Kidney tubule cell (primary cell): ENCODE data around the gene TRAPPC3L.
A peak's percentile ranks its signal among the peaks of the same experiment; 100 is the strongest.

Experiments
- DNase-seq: peaks from one replicate; pipeline ENCODE4 v3.0.0-alpha.2; 2018; ENCODE audit warnings: low spot score

Gene TRAPPC3L

GRCh38 chr6:116545651-116546050 is at the start of gene TRAPPC3L:
TSS of gene TRAPPC3L (minus strand) at chr6:116545684. CDS start at chr6:116545514, 170 bp downstream.
- no peak for DNase-seq

GRCh38 chr6:116595247-116595646 is 49.8 kb upstream of the TRAPPC3L start:
- DNase-seq: no peak

GRCh38 chr6:116586738-116587137 is 41.3 kb upstream of the TRAPPC3L start:
- no peak for DNase-seq

- DNase-seq: no peak
Measured at GRCh38 chr6:116586276-116586675, 40.8 kb upstream of the TRAPPC3L start.

DNA sequence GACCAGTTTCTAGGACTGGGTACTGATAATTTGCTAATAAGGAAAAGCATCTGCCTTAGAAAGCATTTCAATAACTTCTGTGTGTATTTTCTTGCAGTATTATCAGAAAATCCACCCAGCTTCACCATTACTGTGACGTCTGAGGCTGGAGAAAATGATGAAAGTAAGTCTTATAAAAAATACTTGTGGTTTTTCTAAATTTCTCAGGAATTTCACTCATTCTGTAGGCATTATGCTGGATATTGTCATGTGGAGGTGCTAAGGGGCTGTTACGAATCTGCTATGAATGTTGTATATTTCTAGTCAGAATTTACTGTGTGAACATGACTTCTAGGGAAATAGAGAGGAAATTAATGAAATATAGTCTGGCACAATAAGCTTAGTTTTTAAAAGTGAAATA is 34.7 kb upstream of the TRAPPC3L start:
- DNase-seq: no peak

DNA sequence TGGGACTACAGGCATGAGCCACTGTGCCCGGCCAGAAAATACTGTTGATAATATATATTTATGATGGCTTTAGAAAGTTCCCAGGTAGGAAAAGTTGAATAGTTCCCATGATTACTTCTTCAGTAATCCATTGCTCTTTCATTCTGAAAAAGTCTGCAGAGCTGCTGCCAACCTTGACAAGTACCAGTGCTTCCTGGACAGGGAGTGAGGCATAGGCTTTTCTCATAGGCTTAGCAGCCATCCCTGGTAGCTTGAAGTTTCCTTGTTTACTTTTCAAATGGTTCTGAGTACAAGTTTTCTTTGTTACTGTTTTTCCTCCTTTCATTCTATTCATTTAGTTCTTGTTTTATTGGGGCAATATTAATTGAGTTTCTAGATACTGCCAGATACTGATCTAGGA is 33.7 kb upstream of the TRAPPC3L start:
- DNase-seq: no peak

GRCh38 chr6:116578335-116578734 is 32.9 kb upstream of the TRAPPC3L start:
- DNase-seq: no peak

GRCh38 chr6:116577486-116577885 is 32.0 kb upstream of the TRAPPC3L start:
- DNase-seq: no peak

- no peak for DNase-seq
Measured at GRCh38 chr6:116575227-116575626, 29.7 kb upstream of the TRAPPC3L start.

DNA sequence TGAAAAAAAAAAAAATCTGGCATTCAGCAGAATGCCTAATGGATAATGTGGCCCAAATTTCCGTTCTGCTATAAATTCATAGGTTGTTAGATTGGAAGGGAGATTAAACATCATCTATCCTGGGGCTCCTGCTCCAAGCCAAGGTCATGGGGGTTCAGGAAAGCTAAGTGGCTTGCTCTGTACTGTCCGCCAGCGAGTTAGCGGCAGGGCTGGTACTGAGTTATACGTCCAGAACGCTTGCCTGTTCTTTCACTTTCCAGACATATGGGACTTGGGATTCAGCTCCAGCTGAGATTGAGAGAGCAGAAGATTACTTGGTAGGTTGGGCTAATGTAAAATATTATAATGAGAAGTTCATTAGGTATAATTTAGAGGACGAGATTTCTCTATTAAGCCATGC is 26.7 kb upstream of the TRAPPC3L start:
- DNase-seq: peak; percentile 52

- no peak for DNase-seq
Measured at GRCh38 chr6:116571683-116572000, 26.2 kb upstream of the TRAPPC3L start.

DNA sequence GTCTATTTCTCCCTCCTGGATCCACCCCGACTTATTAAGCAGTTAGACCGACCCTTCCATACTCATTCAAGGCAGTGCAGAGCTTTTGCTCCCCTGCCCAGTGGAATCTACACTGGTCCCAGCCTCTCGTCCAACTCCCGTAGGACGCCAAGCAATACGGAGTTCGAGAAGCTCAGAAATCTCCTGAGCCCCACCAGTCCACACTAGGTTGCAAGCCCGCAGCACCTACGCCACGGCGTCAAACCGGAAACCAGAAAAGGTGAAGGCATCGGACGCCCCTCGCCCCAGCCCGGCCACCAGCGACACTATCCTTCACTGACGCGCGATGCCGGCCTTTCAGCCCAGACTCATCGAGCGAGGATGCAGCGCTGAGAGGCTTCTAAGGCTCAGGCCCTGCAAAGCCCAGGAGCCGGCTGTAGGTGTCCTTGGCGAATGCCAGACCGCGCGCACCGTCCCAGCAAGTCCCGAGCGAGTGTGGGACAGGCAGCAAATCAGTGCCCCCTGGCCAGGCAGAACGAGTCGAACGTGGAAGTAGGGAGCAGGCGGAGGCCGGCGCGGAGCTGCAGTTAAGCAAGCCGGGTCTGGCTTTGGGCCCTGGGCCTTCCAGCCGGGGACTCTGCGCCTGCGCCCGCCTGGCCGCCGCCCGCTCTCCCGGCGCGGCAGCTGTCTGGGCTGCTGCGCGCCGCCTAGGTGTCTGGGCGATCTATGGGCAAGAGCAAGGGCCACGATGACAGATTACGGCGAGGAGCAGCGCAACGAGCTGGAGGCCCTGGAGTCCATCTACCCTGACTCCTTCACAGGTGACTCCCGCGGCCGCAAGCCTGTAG is 25.6 kb upstream of the TRAPPC3L start, which contains the start of gene RWDD1:
Gene RWDD1 (plus strand): TSS at position 649 of the 827 bp plus-strand sequence. CDS start 79 bp downstream, at position 728.
- peak; percentile 100 for DNase-seq

- peak; percentile 64 for DNase-seq
Measured at GRCh38 chr6:116568821-116569755, 23.6 kb upstream of the TRAPPC3L start.

- DNase-seq: no peak
Measured at GRCh38 chr6:116568111-116568510, 22.6 kb upstream of the TRAPPC3L start.

GRCh38 chr6:116564921-116565872 is 19.7 kb upstream of the TRAPPC3L start:
- no peak for DNase-seq

- peak; percentile 27 for DNase-seq
Measured at GRCh38 chr6:116564311-116564710, 18.8 kb upstream of the TRAPPC3L start.

DNA sequence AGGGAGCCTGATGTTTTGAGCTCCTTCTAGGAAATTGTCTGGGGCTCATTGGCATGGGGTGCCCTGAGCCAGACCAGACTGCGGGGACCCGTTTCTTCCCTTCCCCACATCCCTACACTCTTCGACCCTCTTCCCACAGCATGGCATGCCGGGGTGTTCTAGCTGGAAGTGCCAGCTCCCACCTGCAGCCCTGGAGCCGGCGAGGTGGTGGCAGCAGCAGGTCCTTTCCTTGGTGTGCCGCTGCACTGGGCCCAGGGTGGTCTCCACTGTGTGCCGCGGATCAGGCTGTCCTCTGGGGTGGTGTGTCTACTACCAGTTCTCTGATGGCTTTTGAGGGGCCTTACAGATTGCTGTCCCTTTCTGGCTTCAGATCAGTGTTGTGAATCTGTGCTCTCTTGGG is 18.3 kb upstream of the TRAPPC3L start:
- no peak for DNase-seq

DNA sequence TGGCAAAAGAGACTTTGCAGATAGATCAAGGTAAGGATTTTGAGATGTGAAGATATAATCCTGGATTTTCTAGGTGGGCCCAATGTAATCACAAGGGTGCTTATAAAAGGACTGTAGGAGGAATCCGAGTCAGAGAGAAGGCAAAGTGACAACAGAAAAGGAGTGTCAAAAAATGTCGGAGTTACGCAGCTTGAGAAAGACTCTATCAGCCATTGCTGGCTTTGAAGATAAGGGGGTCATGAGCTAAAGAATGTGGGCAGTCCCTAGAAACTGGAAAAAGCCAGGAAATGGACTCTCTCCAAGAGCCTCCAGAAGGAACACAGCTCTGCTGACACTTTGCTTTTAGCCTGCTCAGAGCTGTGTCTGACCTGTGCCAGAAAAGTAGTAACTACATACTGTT is 17.1 kb upstream of the TRAPPC3L start:
- no peak for DNase-seq

- DNase-seq: no peak
Measured at GRCh38 chr6:116562019-116562403, 16.5 kb upstream of the TRAPPC3L start.

DNA sequence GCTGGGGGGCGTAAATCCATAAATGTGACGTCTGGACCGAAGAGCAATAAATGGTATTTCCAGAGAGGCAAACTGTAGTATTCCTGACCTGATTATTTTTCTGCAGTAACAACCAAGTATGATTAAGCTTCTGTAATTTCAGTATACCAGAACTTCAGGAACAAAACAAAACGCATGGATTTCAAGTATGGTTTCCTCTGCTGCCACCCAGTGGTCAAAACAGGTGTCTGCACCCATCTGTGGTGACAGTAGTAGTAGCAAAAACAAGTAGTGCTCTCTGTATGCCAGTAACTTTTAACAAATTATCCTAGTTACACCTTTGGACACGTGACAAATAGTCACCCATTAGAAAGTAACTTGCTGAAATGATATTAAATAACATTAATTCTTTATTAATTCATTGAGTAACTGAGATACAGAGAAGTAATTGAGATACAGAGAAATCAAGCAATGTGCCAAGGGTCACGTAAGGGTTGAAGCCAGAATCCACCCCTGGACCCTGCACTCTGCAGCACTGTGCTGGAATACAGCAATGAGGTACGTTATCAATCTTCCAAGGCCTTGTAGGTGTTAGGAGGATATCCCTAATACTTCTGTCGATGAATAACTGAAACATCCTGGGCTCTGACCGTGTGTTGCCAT is 16.0 kb upstream of the TRAPPC3L start:
- DNase-seq: peak; percentile 71

DNA sequence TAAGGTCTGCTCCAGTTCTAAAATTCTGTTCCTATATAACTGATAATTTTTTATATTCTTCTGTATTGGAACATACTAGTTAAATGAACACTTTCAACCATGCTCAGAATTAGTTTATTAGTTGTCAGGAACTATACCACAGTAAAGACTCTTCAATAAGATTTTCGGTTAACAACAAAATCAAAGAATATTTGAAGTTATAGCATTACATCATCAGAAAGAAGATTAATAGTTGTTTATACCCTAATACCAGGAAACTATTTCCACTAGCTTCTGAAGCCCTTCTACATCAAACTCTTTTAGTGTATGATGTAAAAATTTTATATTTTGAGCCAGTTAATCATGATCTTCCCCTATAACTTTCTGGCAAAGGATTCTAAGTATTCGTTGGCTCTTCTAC is 14.6 kb upstream of the TRAPPC3L start:
- no peak for DNase-seq
